A549 (cell line): ENCODE results near the gene GNA15.

ENCODE experiments used
- BCL3 ChIP-seq: fragments of >200 bp; sonication (Bioruptor Twin); formaldehyde crosslinking; IDR thresholded peaks from 3 replicates; pipeline ENCODE4 v1.6.1; 2016
- CBX2 ChIP-seq: fragments of 200-600 bp; sonication (generic); IDR thresholded peaks from 2 replicates; pipeline ENCODE4 v1.6.1; 2016; ENCODE audit warnings: low read depth, mild to moderate bottlenecking, borderline replicate concordance
- CEBPB ChIP-seq, 2 experiments: fragments of >200 bp in 1 of 2; sonication (Bioruptor Twin) in 1 of 2; formaldehyde crosslinking in 1 of 2; IDR thresholded peaks; 2 replicates each; pipeline ENCODE4 v1.6.1; 2012 to 2016
- CHD2 ChIP-seq: fragments of 150-350 bp; IDR thresholded peaks from 2 replicates; pipeline ENCODE4 v1.6.1; 2014; ENCODE audit warnings: low read length; ENCODE audit not compliant: partially characterized antibody
- EP300 ChIP-seq, 2 experiments: fragments of >200 bp; sonication (Bioruptor Twin); formaldehyde crosslinking; IDR thresholded peaks; 2 replicates in 1 of 2; 3 replicates in 1 of 2; pipeline ENCODE4 v1.6.1; 2016 to 2017
- HDAC2 ChIP-seq: fragments of 200-600 bp; sonication (generic); IDR thresholded peaks from 2 replicates; pipeline ENCODE4 v1.6.1; 2016
- POLR2A ChIP-seq: IDR thresholded peaks from 2 replicates; pipeline ENCODE4 v1.6.1; 2012; ENCODE audit warnings: mild to moderate bottlenecking, low read length
- POLR2AphosphoS2 ChIP-seq: conservative IDR thresholded peaks from 2 replicates; pipeline ENCODE4 v1.6.1; 2012; ENCODE audit warnings: low read length, improper control_type of control experiment, inconsistent platforms
- RARB ChIP-seq: fragments of 250-450 bp; sonication (Bioruptor Pico); IDR thresholded peaks from 2 replicates; pipeline ENCODE4 v1.8.0; 2021; ENCODE audit warnings: mild to moderate bottlenecking, moderate library complexity
- RFX5 ChIP-seq: fragments of 450-650 bp; IDR thresholded peaks from 2 replicates; pipeline ENCODE4 v1.7.1; 2014; ENCODE audit warnings: antibody characterized with exemption, mild to moderate bottlenecking, moderate library complexity
- TF ChIP-seq, protein P1 (sequence below): fragments of >200 bp; sonication (Bioruptor Twin); formaldehyde crosslinking; IDR thresholded peaks from 3 replicates; pipeline ENCODE4 v1.5.1; 2016
- TF ChIP-seq, protein P2 (sequence below): fragments of 200-600 bp; sonication (generic); IDR thresholded peaks from 2 replicates; pipeline ENCODE4 v1.6.1; 2016; ENCODE audit warnings: antibody characterized with exemption, mild to moderate bottlenecking, moderate library complexity
- TF ChIP-seq, protein P3 (sequence below): IDR thresholded peaks from 2 replicates; pipeline ENCODE4 v1.6.1; 2012

DNA sequence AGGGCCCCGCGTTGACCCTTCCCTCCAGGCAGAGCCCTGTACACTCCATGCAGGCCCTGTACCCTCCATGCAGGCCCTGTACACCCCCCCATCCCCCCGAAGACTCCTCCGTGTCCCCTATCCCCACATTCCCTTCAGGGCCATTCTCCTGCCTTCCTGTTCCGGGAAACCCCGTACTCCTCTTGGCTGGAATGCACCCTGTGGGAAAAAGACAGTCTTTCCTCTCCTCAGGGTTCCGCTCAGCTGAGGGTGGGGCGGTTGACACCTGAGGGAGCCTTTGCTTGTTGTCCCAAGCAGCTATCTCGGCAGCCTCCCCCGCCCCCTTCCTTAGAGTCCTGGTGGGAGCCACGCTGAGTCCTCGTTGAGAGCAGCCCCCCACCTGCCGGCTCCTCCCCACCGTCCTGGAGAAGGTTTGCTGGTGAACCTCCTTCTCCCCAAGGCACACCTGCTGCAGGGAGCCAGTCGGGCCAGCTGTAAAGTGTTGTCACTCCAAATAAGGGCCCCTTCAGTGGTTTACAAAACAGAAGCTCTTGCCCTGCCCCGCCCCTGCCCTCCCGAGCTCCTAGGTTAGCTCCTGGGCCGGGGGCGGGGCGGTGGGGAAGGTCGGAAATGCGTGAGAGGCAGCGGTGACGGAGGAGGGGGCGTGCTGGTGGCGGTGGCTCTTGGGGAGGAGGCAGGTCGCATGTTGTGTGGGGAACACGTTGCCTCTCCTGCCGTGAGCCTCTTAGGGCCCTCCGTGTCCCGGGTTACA is 40.2 kb upstream of the GNA15 start:
- no peak for TF ChIP-seq CHD2
- TF ChIP-seq POLR2A = no peak
- no peak for TF ChIP-seq EP300 (IDR thresholded peaks at IDR 0.05)
- no peak for TF ChIP-seq POLR2AphosphoS2
- TF ChIP-seq, protein P1, sequence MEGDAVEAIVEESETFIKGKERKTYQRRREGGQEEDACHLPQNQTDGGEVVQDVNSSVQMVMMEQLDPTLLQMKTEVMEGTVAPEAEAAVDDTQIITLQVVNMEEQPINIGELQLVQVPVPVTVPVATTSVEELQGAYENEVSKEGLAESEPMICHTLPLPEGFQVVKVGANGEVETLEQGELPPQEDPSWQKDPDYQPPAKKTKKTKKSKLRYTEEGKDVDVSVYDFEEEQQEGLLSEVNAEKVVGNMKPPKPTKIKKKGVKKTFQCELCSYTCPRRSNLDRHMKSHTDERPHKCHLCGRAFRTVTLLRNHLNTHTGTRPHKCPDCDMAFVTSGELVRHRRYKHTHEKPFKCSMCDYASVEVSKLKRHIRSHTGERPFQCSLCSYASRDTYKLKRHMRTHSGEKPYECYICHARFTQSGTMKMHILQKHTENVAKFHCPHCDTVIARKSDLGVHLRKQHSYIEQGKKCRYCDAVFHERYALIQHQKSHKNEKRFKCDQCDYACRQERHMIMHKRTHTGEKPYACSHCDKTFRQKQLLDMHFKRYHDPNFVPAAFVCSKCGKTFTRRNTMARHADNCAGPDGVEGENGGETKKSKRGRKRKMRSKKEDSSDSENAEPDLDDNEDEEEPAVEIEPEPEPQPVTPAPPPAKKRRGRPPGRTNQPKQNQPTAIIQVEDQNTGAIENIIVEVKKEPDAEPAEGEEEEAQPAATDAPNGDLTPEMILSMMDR = no peak
- no peak for TF ChIP-seq RARB (CRISPR knock-in tag)
- TF ChIP-seq CEBPB (IDR thresholded peaks at IDR 0.05) = no peak
- TF ChIP-seq, protein P2, sequence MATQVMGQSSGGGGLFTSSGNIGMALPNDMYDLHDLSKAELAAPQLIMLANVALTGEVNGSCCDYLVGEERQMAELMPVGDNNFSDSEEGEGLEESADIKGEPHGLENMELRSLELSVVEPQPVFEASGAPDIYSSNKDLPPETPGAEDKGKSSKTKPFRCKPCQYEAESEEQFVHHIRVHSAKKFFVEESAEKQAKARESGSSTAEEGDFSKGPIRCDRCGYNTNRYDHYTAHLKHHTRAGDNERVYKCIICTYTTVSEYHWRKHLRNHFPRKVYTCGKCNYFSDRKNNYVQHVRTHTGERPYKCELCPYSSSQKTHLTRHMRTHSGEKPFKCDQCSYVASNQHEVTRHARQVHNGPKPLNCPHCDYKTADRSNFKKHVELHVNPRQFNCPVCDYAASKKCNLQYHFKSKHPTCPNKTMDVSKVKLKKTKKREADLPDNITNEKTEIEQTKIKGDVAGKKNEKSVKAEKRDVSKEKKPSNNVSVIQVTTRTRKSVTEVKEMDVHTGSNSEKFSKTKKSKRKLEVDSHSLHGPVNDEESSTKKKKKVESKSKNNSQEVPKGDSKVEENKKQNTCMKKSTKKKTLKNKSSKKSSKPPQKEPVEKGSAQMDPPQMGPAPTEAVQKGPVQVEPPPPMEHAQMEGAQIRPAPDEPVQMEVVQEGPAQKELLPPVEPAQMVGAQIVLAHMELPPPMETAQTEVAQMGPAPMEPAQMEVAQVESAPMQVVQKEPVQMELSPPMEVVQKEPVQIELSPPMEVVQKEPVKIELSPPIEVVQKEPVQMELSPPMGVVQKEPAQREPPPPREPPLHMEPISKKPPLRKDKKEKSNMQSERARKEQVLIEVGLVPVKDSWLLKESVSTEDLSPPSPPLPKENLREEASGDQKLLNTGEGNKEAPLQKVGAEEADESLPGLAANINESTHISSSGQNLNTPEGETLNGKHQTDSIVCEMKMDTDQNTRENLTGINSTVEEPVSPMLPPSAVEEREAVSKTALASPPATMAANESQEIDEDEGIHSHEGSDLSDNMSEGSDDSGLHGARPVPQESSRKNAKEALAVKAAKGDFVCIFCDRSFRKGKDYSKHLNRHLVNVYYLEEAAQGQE = no peak
- no peak for TF ChIP-seq RFX5
- TF ChIP-seq HDAC2 = no peak
- TF ChIP-seq, protein P3, sequence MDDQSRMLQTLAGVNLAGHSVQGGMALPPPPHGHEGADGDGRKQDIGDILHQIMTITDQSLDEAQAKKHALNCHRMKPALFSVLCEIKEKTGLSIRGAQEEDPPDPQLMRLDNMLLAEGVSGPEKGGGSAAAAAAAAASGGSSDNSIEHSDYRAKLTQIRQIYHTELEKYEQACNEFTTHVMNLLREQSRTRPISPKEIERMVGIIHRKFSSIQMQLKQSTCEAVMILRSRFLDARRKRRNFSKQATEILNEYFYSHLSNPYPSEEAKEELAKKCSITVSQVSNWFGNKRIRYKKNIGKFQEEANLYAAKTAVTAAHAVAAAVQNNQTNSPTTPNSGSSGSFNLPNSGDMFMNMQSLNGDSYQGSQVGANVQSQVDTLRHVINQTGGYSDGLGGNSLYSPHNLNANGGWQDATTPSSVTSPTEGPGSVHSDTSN = no peak
- no peak for TF ChIP-seq CBX2
- TF ChIP-seq BCL3 = no peak
